HCT116 (cell line): ENCODE results near the gene PRXL2C. TPM values are rescaled to one million over a fixed set of nuclear protein-coding genes. Genes with fewer than 3 reads are reported as not detected.

ENCODE experiments used
- ATAC-seq: fragments of 200-7000 bp; cut with Tn5 transposase; 2 replicates; pipeline ENCODE4 v1.9.1; 2020; ENCODE audit warnings: mild to moderate bottlenecking, moderate library complexity
- BruUV-seq: library from RNA; stranded (reverse); fragments of 400-500 nt; replicated peaks from 2 replicates; lab custom pipeline; 2021; lab: Mats Ljungman, UMichigan
- CTCF ChIA-PET: fragments of 300-600 bp; sonication (Branson Sonifier 250); formaldehyde crosslinking; loops from one replicate; lab custom pipeline; 2021; ENCODE audit warnings: antibody characterized with exemption; lab: Charles Lee
- POLR2A ChIA-PET: fragments of 300-600, 350-600 bp; sonication (Branson Sonifier 250); formaldehyde crosslinking; loops from one replicate; lab custom pipeline; 2021; ENCODE audit warnings: antibody characterized with exemption; lab: Charles Lee
- RAD21 ChIA-PET, 2 experiments: fragments of 300-600 bp; sonication (Branson Sonifier 250); formaldehyde crosslinking; loops; one replicate each; lab custom pipeline; 2023; ENCODE audit warnings: low total read pairs in 2 of 2; ENCODE audit not compliant: uncharacterized antibody in 2 of 2, unreplicated experiment in 2 of 2, low non-redundant PET in 1 of 2; lab: Charles Lee
- DNase-seq: peaks from one replicate; pipeline ENCODE4 v3.0.0-alpha.2; 2010; ENCODE audit warnings: low read depth, low spot score
- H2AFZ ChIP-seq: fragments of 200-600 bp; shearing (Covaris generic), sonication (generic); 2 replicates; pipeline ENCODE4 v1.6.1; 2017; ENCODE audit warnings: low read depth, mixed run types, mixed read lengths, antibody characterized with exemption, low read length; ENCODE audit not compliant: poor library complexity, severe bottlenecking
- H3K27ac ChIP-seq: 2 replicates; pipeline ENCODE4 v1.5.1; 2012; ENCODE audit warnings: low read depth, low read length
- H3K27me3 ChIP-seq: fragments of 200-600 bp; sonication (generic); 2 replicates; pipeline ENCODE4 v1.6.1; 2016; ENCODE audit warnings: mixed run types, low read length, mixed read lengths; ENCODE audit not compliant: insufficient read depth
- H3K36me3 ChIP-seq, 2 experiments: fragments of 200-500 bp in 1 of 2; fragments of 200-600 bp in 1 of 2; sonication (Bioruptor generic) in 1 of 2; sonication (generic) in 1 of 2; 2 replicates each; pipeline versions ENCODE4 v1.5.1 to v1.6.1; 2014 to 2016; ENCODE audit warnings: low read length in 2 of 2, inconsistent platforms in 1 of 2, mixed read lengths in 1 of 2, mixed run types in 1 of 2; ENCODE audit not compliant: insufficient read depth in 2 of 2, control insufficient read depth in 1 of 2
- H3K4me1 ChIP-seq, 2 experiments: fragments of 200-600 bp in 1 of 2; sonication (generic) in 1 of 2; 2 replicates each; pipeline versions ENCODE4 v1.5.1 to v1.6.1; 2012 to 2017; ENCODE audit warnings: low read length in 2 of 2, inconsistent platforms in 1 of 2, mild to moderate bottlenecking in 1 of 2, mixed read lengths in 1 of 2, mixed run types in 1 of 2, moderate library complexity in 1 of 2; ENCODE audit not compliant: insufficient read depth in 2 of 2, control insufficient read depth in 1 of 2
- H3K4me2 ChIP-seq: fragments of 200-600 bp; sonication (generic); 2 replicates; pipeline ENCODE4 v1.6.1; 2017; ENCODE audit warnings: mixed run types, low read length, mixed read lengths
- H3K4me3 ChIP-seq, 2 experiments: fragments of 200-600 bp in 1 of 2; sonication (generic) in 1 of 2; replicated peaks in 1 of 2; 2 replicates each; pipeline ENCODE4 v1.5.1; 2011 to 2016; ENCODE audit warnings: low read length in 2 of 2, control low read depth in 1 of 2, low read depth in 1 of 2, mild to moderate bottlenecking in 1 of 2, mixed read lengths in 1 of 2, mixed run types in 1 of 2
- H3K79me2 ChIP-seq: fragments of 200-600 bp; sonication (generic); 2 replicates; pipeline ENCODE4 v1.6.1; 2017; ENCODE audit warnings: mild to moderate bottlenecking, mixed run types, low read length, moderate library complexity, mixed read lengths; ENCODE audit not compliant: insufficient read depth
- H3K9ac ChIP-seq: fragments of 200-600 bp; sonication (generic); 2 replicates; pipeline ENCODE4 v1.6.1; 2016; ENCODE audit warnings: low read length, mixed read lengths
- H3K9me2 ChIP-seq: fragments of 200-600 bp; sonication (generic), shearing (Covaris generic); 2 replicates; pipeline ENCODE4 v1.6.1; 2017; ENCODE audit warnings: mixed run types, mild to moderate bottlenecking, moderate library complexity; ENCODE audit not compliant: insufficient read depth
- H3K9me3 ChIP-seq, 2 experiments: fragments of 200-500 bp in 1 of 2; fragments of 200-600 bp in 1 of 2; sonication (Bioruptor generic) in 1 of 2; sonication (generic) in 1 of 2; 2 replicates each; pipeline ENCODE4 v1.6.1; 2014 to 2017; ENCODE audit warnings: low read length in 2 of 2, mixed read lengths in 2 of 2, inconsistent platforms in 1 of 2, low read depth in 1 of 2, mild to moderate bottlenecking in 1 of 2, mixed run types in 1 of 2, moderate library complexity in 1 of 2; ENCODE audit not compliant: control insufficient read depth in 1 of 2, insufficient read depth in 1 of 2
- H4K20me1 ChIP-seq: fragments of 200-600 bp; sonication (generic), shearing (Covaris generic); 2 replicates; pipeline ENCODE4 v1.6.1; 2017; ENCODE audit warnings: mixed run types, mild to moderate bottlenecking, moderate library complexity; ENCODE audit not compliant: insufficient read depth
- CBX3 ChIP-seq: IDR thresholded peaks from 2 replicates; pipeline ENCODE4 v1.6.1; 2012; ENCODE audit warnings: low read depth
- CEBPB ChIP-seq: IDR thresholded peaks from 2 replicates; pipeline ENCODE4 v1.6.1; 2012; ENCODE audit warnings: low read depth
- CTCF ChIP-seq, 3 experiments: fragments of 200-600 bp in 1 of 3; sonication (generic) in 1 of 3; IDR thresholded peaks in 2 of 3; conservative IDR thresholded peaks in 1 of 3; 2 replicates each; pipeline ENCODE4 v1.5.1; 2012 to 2017; ENCODE audit warnings: low read depth in 2 of 3, low read length in 2 of 3, antibody characterized with exemption in 1 of 3, borderline replicate concordance in 1 of 3, control low read depth in 1 of 3, mild to moderate bottlenecking in 1 of 3, mixed read lengths in 1 of 3, mixed run types in 1 of 3, moderate library complexity in 1 of 3; ENCODE audit not compliant: insufficient read depth in 1 of 3
- EGR1 ChIP-seq: IDR thresholded peaks from 2 replicates; pipeline ENCODE4 v1.6.1; 2012; ENCODE audit warnings: low read depth
- ELF1 ChIP-seq: IDR thresholded peaks from 2 replicates; pipeline ENCODE4 v1.6.1; 2012; ENCODE audit warnings: low read depth, borderline replicate concordance
- EZH2 ChIP-seq: fragments of 200-600 bp; sonication (generic); IDR thresholded peaks from 2 replicates; pipeline ENCODE4 v1.6.1; 2017; ENCODE audit warnings: antibody characterized with exemption, mixed run types
- POLR2A ChIP-seq: IDR thresholded peaks from 2 replicates; pipeline ENCODE4 v1.7.0; 2011; ENCODE audit warnings: borderline replicate concordance; ENCODE audit not compliant: insufficient read depth, insufficient read length; ENCODE audit errors: extremely low read depth
- POLR2AphosphoS5 ChIP-seq: IDR thresholded peaks from 2 replicates; pipeline ENCODE4 v1.6.1; 2011; ENCODE audit warnings: mild to moderate bottlenecking, low read depth, low read length, moderate library complexity
- RAD21 ChIP-seq: IDR thresholded peaks from 2 replicates; pipeline ENCODE4 v1.6.1; 2012; ENCODE audit warnings: low read depth, mild to moderate bottlenecking
- SIN3A ChIP-seq: IDR thresholded peaks from 2 replicates; pipeline ENCODE4 v1.6.1; 2012; ENCODE audit warnings: low read depth
- SP1 ChIP-seq: IDR thresholded peaks from 2 replicates; pipeline ENCODE4 v1.6.1; 2012; ENCODE audit warnings: low read depth
- SRF ChIP-seq: IDR thresholded peaks from 2 replicates; pipeline ENCODE4 v1.6.1; 2012; ENCODE audit warnings: low read depth
- TCF7L2 ChIP-seq: IDR thresholded peaks from 2 replicates; pipeline ENCODE4 v1.7.0; 2011; ENCODE audit warnings: borderline replicate concordance, inconsistent platforms; ENCODE audit not compliant: insufficient read depth, insufficient read length; ENCODE audit errors: extremely low read depth
- YY1 ChIP-seq: IDR thresholded peaks from 2 replicates; pipeline ENCODE4 v1.6.1; 2011; ENCODE audit warnings: low read length, low read depth, moderate library complexity, mild to moderate bottlenecking; ENCODE audit not compliant: insufficient replicate concordance; ENCODE audit errors: extremely low read depth
- ZBTB33 ChIP-seq: IDR thresholded peaks from 2 replicates; pipeline ENCODE4 v1.6.1; 2011; ENCODE audit warnings: mild to moderate bottlenecking, low read length, moderate library complexity; ENCODE audit not compliant: insufficient replicate concordance; ENCODE audit errors: extremely low read depth
- ZFX ChIP-seq: fragments of 450-650 bp; IDR thresholded peaks from 2 replicates; pipeline ENCODE4 v1.6.1; 2017
- ZNF274 ChIP-seq: fragments of 200-500 bp; sonication (Bioruptor generic); IDR thresholded peaks from 2 replicates; pipeline ENCODE4 v1.6.1; 2014; ENCODE audit warnings: mild to moderate bottlenecking, low read depth, low read length, inconsistent platforms
- intact Hi-C: fragments of 100-400 bp; cut with micrococcal nuclease; formaldehyde crosslinking; loops from 2 replicates; pipeline ENCODE4 v1.10.0; 2022
- total RNA-seq: library from RNA; stranded (reverse); gene quantifications from one replicate; pipeline ENCODE4 v1.2.1, GENCODE V29; 2021; ENCODE audit not compliant: unreplicated experiment
- TF ChIP-seq, protein P1 (sequence below): IDR thresholded peaks from 2 replicates; pipeline ENCODE4 v1.6.1; 2012; ENCODE audit warnings: low read depth
- TF ChIP-seq, protein P2 (sequence below): IDR thresholded peaks from 2 replicates; pipeline ENCODE4 v1.6.1; 2012
- TF ChIP-seq, protein P3 (sequence below): IDR thresholded peaks from 2 replicates; pipeline ENCODE4 v1.6.1; 2012

The PRXL2C gene
- total RNA-seq, 1 experiment from 2014 or later: 10.4 TPM

DNA sequence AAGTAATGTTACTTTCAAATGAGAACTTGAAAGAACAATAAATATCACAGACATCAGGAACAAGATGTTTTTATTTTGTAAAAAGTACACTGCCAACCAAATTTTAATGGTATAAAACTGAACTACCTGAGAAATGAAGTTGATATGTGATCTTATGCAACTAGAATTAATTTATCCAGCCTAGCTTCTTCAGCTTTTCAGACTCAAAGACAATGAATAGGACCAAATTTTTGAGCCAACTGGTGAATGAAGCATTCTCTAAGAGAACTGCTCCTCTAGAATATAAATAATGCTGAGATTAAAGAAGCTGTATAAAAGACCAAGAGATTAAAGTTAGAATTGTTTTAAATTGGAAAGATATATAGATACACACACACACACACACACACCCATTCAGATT, 45.4 kb downstream of the PRXL2C start:
- no peak for ATAC-seq
- no peak overlapping the region for H3K4me3 ChIP-seq
- peaks cover 60% of the 10 kb centered on the region for H3K79me2 ChIP-seq
- DNase-seq: no peak
- no peak overlapping the region for H2AFZ ChIP-seq
- ChIA-PET RAD21 (no interaction called here), POLR2A (no interaction called here), CTCF (no interaction called here)
- BruUV-seq: no TSS peak
- no peak overlapping the region for H3K4me2 ChIP-seq
- H3K9ac ChIP-seq: no peak overlapping the region
- H3K9me3 ChIP-seq: no peaks in the 10 kb centered on the region
- H3K9me2 ChIP-seq: no peaks in the 10 kb centered on the region
- no peaks in the 10 kb centered on the region for H3K36me3 ChIP-seq
- no peaks in the 10 kb centered on the region for H4K20me1 ChIP-seq
- intact Hi-C loops: no loop called here
- TF ChIP-seq CTCF (IDR thresholded peaks at IDR 0.05 in 2 of 3, conservative IDR thresholded peaks at IDR 0.05 in 1 of 3; ENCODE audit: borderline replicate concordance in 1 of 3, insufficient read depth in 1 of 3, low read depth in 2 of 3, low read length in 2 of 3): no peak
- TF ChIP-seq YY1: no peak
- TF ChIP-seq, protein P1, sequence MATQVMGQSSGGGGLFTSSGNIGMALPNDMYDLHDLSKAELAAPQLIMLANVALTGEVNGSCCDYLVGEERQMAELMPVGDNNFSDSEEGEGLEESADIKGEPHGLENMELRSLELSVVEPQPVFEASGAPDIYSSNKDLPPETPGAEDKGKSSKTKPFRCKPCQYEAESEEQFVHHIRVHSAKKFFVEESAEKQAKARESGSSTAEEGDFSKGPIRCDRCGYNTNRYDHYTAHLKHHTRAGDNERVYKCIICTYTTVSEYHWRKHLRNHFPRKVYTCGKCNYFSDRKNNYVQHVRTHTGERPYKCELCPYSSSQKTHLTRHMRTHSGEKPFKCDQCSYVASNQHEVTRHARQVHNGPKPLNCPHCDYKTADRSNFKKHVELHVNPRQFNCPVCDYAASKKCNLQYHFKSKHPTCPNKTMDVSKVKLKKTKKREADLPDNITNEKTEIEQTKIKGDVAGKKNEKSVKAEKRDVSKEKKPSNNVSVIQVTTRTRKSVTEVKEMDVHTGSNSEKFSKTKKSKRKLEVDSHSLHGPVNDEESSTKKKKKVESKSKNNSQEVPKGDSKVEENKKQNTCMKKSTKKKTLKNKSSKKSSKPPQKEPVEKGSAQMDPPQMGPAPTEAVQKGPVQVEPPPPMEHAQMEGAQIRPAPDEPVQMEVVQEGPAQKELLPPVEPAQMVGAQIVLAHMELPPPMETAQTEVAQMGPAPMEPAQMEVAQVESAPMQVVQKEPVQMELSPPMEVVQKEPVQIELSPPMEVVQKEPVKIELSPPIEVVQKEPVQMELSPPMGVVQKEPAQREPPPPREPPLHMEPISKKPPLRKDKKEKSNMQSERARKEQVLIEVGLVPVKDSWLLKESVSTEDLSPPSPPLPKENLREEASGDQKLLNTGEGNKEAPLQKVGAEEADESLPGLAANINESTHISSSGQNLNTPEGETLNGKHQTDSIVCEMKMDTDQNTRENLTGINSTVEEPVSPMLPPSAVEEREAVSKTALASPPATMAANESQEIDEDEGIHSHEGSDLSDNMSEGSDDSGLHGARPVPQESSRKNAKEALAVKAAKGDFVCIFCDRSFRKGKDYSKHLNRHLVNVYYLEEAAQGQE: no peak
- TF ChIP-seq CBX3: no peak
- no peak for TF ChIP-seq EGR1
- TF ChIP-seq SP1: no peak
- no peak for TF ChIP-seq ZNF274
- no peak for TF ChIP-seq SIN3A
- TF ChIP-seq, protein P2, sequence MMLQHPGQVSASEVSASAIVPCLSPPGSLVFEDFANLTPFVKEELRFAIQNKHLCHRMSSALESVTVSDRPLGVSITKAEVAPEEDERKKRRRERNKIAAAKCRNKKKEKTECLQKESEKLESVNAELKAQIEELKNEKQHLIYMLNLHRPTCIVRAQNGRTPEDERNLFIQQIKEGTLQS: no peak
- no peak for TF ChIP-seq ZFX
- TF ChIP-seq ELF1: no peak
- TF ChIP-seq EZH2: no peak
- TF ChIP-seq CEBPB: no peak
- TF ChIP-seq POLR2AphosphoS5: no peak
- no peak for TF ChIP-seq SRF
- TF ChIP-seq ZBTB33: no peak
- TF ChIP-seq, protein P3, sequence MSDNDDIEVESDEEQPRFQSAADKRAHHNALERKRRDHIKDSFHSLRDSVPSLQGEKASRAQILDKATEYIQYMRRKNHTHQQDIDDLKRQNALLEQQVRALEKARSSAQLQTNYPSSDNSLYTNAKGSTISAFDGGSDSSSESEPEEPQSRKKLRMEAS: no peak
- no peak for TF ChIP-seq TCF7L2
- no peak for TF ChIP-seq POLR2A
- TF ChIP-seq RAD21: no peak
- no peaks in the 10 kb centered on the region for H3K27me3 ChIP-seq
- H3K4me1 ChIP-seq: peaks cover 0 to 12% of the 10 kb centered on the region in 2 experiments; a peak in 1 of 4 replicates
- H3K27ac ChIP-seq: no peak overlapping the region
